NCI-H82 treated with DMSO at 0.1 percent for 48 hours (cell line): Measurements from ENCODE around the gene ANXA3.

Source experiments
- DNase-seq: peaks from one replicate; lab custom pipeline; 2025; ENCODE audit not compliant: unreplicated experiment; lab: John Stamatoyannopoulos, UW

Gene ANXA3

DNA sequence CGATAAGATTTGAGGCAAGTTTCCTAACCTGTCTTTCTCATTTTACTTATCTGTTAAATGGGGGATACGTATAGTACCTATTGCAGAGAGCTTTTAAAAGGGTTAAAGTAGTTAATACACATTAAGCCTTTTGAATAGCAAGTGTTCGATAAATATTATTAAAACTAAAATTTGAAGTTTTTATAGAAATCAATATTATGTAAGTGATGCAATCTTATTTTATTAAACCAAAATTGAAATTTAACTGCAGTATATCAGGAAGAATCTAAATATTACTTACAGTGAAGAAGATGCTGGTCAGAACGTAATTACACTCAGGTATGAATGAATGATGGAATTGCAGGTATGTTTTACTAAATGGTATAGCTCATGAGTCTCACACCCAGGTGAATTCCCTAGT is 58.0 kb downstream of the ANXA3 start:
- DNase-seq: no peak

DNA sequence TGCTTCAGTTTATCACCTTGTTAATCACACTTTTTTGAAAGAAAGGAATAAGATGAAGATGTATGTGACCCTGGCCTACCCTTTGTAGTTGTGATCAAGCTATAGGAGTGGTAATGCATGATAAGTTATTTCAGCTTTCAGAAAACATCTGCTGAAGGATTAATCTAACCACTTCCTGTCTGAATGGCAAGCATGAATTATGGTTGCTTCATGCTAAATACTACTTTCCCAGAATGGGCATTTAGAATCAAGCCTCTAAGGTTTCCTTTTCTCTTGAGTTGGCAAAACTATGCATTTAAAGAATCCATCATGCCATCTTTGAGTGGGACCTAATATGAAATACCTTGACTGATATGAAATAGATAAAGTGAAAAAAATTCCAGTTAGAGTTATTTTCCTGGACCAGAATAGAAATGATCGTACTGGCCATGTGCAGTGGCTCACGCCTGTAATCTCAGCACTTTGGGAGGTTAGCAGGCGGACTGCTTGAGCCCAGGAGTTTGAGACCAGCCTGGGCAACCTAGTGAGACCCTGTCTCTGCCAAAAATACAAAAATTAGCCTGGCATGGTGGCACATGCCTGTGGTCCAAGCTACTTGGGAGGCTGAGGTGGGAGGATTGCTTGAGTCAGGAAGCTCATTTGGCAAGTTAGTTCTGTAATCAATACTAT is 59.1 kb downstream of the ANXA3 start:
- no peak for DNase-seq

DNA sequence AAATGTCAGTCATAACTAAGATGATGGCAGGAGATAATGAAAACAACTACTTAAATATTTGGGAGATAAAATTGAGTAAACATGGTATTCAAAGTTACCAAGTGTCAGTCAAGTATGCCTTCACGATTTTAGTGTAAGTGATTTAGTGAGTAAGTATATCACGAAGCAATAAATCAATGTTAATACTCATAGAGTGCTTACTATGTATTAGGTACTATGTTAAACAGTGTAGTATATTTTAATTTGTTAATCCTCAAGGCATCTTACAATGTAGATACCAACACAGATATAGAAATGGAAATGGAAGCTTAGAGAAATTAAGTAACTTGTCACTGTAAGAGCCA is 59.6 kb downstream of the ANXA3 start:
- DNase-seq: no peak

DNA sequence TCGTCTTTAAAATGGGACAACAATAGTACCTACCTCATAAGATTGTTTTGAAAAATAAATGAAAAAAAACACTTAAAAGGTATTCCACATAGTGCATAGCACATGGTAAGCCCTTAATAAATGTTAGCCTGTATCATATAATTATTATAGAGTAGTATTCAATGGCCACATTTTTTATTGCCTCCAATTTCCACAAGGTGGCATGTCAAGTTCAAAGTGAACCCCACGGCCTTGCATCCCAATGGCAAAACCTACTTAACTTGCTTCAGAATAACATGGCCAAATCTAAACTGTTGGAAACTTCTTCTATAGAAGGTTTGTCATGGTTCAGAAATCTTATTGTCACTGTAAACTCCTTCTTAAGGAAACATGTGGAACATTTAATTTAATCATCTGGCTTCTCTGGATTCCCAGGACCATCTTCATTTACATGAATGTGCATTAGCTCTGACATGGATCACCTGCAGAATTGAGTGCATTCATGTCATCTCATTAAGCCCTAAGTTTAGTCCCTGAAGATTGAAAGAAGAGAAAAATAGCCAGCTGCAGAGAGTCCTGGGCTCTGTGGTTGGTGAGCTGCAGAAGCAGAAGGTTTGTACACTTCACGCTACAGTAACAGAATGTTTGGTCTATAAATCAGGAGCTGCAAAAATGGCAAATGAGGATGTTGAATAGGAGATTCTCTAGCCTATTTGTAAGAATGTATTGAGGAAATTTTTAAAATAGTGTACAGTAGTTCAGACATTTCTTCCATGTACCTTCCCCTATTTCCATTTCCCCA is 61.0 kb downstream of the ANXA3 start:
- no peak for DNase-seq

DNA sequence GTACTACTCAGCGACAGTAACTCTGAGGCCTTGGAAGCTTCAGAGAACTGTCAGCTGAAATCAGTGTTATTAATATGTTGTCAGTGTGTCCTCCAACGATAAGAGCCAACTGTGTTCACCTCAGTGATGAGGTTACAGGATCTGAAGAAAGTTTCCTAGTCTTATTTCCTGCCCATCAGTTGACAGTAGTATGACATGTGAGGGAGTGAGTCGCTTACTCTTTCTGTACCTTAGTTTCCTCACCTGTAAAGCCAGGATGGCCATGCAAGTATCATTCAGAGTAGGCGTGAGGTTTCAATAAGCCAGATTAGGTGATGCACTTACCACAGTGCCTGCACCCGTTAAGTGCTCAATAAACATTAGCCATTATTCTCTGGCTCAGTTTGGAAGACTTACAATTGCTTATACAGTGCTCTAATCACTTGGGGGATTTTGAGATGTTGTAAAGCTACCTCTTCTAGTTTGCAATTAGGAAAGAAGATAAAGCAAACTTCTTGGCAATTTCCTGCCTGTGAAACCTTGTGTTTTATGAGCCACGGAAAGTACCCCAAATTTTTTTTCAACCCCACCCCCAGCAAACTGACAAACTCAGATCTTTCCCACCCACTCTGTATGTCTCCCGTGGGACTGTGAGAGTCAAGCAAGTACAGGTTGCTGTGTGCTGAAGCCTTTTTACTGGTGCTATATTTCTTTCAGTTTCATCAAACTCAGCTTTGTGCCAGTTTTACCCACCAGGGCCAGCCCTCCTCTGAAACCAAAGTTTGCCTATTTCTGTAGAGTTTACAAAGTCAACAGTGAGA is 62.2 kb downstream of the ANXA3 start:
- no peak for DNase-seq

DNA sequence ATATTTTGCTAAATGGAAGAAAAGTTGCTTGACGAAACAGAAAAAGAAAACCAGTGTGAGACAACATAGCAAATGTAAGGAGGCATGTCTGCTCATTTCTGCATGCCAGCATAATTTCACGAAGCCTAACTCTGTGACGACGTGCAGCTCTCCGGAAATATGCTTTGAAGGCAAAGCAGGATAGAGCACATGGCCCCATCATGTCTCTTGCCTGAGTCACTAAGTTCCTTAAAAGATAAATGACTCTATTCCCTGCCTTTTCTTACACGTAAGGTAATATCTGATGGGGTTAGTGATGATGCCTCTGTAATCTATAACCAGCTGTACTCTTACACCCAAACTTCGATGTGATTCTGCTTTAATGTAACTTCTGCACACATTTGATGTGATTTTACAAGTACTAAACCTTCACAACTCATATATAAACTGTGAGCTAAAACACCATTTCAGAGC is 64.5 kb downstream of the ANXA3 start:
- no peak for DNase-seq

DNA sequence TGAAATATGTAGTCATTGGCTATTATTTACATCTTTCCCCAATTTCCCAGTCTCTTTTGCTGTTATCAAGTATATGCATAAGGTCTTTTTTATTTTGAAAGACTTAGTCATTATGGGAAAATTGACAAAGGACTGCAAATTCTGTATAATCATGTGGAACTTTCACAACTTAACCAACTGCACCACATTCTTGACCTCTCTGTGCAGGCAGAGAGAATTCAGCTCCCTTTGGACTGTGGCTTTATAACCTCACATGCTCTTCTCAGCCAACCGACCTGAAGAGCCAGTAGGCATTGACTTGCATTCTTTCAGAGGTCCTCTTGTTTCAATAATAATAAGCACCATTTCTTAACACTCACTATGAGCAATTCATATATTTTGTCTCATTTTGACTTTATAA is 66.9 kb downstream of the ANXA3 start:
- DNase-seq: no peak

DNA sequence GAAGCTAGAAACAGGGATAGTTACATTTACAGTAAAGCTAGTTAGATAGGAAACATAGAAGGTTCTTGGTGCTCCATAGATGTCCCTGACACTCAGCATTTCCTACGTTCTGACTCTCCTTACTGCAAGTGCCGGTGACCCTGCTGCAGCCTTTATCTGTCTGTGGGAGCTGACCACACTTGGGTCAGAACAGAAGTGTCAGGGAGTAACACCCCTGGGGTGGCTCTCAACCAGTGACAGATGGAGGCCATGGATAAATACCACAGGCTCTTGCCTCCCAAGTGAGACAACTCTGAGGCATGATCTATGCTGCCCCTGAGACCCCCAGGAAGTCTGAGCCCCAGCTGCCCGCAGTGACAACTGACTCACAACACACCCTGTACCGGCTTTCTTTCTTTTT is 69.8 kb downstream of the ANXA3 start:
- DNase-seq: no peak

DNA sequence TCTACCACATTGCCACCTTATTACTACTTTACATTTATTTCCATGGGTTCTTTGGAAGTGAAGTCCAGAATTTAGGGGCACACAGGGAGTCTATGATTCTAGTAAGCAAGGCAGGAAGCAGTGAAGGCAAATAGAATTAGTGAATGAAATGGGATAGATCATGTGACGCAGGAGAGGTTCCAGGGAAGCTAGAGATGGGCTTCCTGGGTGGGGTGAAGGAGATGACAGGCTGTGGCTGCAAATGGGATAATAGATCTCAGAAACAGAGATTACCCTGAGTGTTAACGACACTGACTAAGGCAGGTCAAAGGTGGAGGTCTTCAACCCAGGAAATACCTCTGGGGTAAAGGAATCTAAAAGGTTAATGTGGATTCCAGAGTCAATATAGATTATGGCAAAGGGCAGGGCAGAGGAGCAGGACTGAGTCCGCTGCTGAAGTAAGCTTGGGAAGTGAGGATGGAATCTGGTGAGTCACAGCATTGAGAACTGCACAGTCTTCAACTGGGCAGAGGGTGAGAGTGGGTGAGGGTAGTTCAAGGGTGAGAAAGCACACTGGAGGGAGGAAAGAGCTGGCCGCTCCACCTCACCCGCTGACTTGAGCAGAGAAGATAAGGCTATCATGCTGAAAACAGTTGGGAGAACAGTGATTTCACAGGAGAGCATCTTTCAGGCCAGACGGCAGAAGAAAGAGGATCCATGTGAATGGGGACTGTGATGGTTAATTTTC is 70.8 kb downstream of the ANXA3 start:
- no peak for DNase-seq

DNA sequence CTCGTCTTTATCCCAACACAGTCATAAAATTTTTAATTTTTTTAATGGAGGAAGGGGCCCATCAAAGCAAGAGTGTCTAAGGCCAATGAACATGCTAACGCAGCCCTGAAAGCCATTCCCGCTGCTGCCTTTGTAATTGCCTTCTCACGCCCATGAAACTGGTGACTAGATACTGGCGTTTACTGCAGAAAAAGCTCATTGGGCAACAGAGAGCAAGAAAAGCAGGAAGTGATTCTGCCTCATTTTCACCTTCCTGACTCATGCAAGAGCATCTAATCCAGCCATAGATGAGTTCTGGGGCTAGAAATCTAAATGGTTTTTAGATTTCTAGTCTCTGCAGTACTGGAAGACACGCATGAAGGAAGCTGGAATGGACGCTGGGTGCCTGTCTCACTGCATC is 72.5 kb downstream of the ANXA3 start:
- DNase-seq: no peak

DNA sequence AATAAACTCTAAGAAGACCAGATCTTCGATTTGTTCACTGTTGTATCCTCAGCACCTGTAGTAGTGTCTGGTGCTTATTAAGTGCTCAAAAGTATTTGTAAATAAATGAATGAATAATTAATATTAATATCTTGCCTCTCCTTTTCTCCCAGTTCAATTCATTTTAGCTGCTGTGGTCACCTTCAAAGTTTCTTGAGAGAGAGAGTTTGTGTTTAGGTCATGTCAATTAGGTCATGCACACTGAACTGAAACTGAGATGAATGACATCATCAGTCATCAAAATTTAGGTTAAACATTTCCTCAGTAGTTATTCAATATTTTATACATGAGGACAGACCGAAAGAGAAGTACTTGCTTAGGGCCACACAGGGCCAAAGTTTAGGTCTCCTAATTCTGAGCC is 73.5 kb downstream of the ANXA3 start:
- no peak for DNase-seq

DNA sequence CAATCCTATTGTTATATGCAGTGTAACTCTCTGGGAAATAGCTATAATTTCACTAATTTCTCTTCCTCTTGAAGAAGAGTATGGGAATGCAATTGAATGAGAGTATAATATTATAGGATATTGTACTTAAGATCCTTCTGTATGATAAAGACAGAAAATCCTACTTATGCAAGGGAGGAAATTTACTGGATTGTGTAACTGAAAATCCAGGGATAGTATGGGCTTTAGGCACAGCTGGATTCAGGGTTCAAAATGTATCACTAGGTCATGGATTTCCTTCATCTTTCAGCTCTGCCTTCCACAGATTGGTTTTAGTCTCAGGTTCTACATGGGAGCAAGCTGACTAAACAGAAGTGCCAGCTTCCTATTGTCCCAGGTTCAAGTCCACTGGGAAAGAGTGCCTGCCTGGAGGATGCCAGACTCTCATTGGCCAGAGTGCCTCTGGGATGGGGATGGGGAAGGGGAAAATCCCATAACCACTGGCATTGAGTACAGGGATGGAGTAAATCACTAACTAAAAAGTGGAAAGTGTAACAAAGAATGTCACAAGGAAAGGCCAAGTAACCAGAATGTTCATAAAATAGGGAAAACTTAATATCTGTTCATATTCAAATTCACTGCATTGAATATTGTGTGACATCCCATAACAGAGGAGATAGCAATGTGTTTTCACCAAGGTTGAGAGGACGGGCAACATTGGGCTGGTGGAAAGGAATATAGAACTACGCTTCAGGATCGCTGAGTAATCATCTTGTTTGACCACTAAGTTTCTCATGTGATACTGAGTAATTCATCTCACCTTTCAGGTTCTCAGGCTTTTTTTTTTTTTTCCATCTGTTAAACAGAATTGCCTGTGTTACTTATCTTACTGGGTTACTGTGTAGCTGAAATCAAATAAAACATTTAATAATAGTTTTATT is 75.7 kb downstream of the ANXA3 start:
- DNase-seq: no peak

DNA sequence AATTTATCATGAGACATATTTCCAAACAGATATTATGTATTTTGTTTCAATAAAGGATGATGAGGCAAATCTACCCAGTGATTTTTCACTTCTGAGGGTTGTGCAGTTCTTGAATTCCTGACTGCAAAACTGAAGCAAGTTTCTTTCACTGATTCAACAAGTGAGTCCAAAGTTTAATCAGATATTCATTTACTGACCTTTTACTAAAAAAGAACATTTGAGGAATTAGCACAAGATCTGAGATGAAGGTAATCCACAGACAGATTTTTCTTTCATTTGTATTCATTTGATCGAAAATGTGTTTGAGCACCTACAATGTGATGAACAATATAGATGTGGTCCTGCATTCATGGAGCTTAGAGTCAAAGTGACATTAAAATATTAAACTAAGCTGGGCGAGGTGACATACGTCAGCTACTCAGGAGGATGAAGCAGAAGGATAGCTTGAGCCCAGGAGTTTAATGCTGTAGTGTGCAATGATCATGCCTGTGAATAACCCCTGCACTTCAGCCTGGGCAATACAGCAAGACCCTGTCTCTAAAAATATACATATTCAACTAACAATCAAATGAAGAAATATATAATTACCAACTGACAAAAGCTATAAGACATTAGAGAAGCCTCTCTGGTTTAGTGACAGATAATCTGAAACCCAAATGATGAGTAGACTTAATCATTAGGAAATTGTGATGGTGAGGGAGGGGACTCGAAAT is 76.6 kb downstream of the ANXA3 start:
- no peak for DNase-seq

DNA sequence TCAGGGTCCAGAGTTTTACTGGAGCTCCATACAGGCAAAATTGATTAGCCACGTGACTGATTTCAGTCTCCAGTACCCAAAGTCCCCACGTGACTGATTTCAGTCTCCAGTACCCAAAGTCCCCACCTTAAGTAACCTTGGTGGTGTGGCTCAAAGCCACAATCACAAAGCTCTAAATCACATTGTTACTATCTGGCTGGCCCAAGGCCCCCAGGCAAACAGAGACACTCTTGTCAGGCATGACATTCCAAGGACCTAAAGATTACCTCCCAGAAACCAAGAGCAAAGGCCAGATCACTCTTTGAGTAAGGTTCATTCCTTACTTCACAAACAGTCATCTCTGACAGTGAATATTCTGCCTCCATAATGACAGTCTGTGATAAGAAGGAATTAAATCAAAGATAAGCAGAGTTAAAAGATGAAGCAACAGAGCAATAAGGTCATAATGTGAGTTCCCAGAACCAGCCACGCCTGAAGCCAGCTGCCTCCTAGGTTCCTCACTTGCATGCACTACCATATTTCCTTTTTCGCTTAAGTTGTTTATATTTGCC is 78.5 kb downstream of the ANXA3 start:
- DNase-seq: peak; percentile 35

DNA sequence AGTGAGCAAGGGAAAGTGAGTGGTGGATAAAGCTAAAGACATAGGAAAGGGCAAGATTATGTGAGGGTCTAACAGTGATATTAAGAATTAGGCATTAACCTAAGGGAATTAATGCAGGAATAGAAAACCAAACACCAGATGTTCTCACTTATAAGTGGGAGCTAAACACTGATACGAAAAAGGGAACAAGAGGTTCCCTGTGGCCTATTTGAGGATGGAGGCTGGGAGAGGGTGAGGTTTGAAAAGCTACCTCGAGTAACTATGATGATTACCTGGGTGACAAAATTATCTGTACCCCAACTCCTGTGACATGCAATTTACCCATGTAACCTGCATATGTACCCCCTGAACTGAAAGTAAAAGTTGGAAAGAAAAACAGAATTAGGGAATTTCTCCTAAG is 79.0 kb downstream of the ANXA3 start:
- peak; percentile 34 for DNase-seq

DNA sequence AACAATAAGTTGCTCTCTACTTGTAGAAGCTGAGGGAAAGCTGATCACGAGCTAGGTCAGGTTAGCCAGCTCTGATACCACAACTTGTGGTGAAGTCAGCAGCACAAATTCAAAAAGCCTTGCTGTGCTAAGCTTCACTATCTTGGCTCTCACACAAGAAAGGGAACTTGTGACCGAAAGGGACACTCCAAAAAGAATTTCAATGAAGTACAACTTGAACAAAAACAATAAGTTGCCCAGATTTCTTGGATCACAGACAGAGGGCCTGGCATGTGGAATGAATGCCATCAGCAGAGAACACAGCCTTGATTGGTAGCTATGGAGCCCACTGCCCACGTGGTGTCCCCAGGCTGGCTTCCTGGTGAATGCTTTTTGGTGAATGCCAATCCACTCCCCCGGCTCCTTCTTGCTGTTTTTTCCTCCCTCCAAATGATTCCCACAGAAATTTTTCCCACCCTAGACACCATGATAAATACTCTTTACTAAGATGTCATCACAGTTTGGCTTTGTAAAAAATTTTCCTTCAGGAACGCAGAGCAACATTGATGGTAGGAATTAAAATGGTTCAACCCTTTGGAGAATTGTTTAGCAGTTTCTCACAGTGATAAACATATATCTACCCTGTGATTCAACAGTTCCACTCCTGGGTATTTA is 82.6 kb downstream of the ANXA3 start:
- DNase-seq: no peak

DNA sequence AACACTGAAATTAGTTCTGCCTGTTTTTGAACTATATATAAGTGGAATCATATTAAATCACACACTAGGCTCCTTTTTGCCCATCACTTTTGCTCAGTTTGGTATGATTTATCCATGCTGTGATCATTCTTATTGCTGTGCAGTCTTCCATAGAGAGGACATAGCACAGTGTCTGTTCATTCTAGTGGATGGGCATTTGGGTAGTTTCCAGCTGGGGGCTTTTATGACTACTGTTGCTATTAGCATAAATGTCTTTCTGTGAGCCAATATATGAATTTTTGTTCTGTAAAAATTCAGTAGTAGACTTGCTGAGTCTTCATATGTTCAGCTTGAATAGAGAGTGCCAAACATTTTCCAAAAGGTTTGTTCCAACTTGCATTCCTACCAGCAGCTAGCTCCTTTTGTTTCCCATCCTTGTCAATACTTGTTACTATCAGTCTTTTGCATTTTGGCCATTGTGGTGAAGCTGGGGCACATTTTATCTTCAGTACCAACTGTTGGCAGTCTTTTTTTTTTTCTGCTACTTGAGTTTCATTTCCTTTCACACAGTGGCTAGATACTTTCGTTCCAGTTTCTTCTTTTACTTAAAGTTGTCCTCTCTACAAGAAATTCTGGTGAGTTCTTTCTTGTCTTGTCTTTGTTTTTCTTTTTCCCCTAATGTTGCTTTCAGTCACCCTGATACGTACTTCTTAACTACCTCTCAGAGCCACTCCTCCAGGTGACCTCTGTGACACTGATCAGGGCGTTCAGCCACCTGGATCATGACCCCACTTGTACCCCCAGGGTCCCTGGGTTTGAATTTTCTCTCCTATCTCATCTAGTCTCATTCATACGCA is 87.0 kb downstream of the ANXA3 start:
- no peak for DNase-seq

DNA sequence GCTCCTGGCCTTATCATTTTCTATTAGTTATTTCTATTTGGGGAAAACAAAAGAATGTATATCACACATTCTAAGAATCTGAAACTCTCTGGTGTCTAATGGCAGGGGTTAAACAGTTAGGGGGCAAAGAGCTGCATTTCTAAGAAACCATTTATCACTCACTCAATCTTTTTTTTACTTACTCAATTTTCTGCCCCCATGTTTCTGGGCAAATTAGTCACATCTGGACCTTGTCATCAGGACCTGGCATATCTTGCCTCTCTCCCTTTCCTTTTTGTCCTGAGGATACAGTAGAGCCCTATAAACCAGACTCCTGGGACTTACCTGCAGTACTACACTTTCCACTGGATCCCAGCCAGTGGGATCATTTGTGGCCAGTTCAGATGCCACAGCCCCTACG is 89.1 kb downstream of the ANXA3 start:
- no peak for DNase-seq
